Fibroblast of upper back skin (primary cell): ENCODE results near the gene CYP2E1.
"Not testable (repeated sequence)": the region's sequence is repeated elsewhere in the genome, so short reads cannot be mapped to it uniquely, and the experiment has no call there.

Source experiments
- DNase-seq: peaks from one replicate; pipeline ENCODE4 v3.0.0-alpha.2; 2013

Gene CYP2E1

GRCh38 chr10:133526957-133527588, at the start of gene CYP2E1:
Gene CYP2E1 (plus strand): TSS chr10:133527363. CDS start chr10:133527396, 33 bp downstream.
- DNase-seq, result no peak

- no peak for DNase-seq
Observed at GRCh38 chr10:133481086-133481643, 46.0 kb upstream of the CYP2E1 start.

- DNase-seq, result no peak
Observed at GRCh38 chr10:133481657-133482056, 45.5 kb upstream of the CYP2E1 start.

GRCh38 chr10:133484818-133485217, 42.3 kb upstream of the CYP2E1 start:
- no peak for DNase-seq

- no peak for DNase-seq
Observed at GRCh38 chr10:133487085-133487484, 40.1 kb upstream of the CYP2E1 start.

- no peak for DNase-seq
Observed at GRCh38 chr10:133488354-133488753, 38.8 kb upstream of the CYP2E1 start.

GRCh38 chr10:133489816-133490588, 37.2 kb upstream of the CYP2E1 start:
- DNase-seq, result no peak

GRCh38 chr10:133493562-133493961, 33.6 kb upstream of the CYP2E1 start:
- DNase-seq, result not testable (repeated sequence)

GRCh38 chr10:133497363-133497762, 29.8 kb upstream of the CYP2E1 start:
- not testable (repeated sequence) for DNase-seq

- DNase-seq, result not testable (repeated sequence)
Observed at GRCh38 chr10:133499176-133499575, 28.0 kb upstream of the CYP2E1 start.

GRCh38 chr10:133500897-133501296, 26.3 kb upstream of the CYP2E1 start:
- DNase-seq, result not testable (repeated sequence)

- DNase-seq, result no peak
Observed at GRCh38 chr10:133509700-133510099, 17.5 kb upstream of the CYP2E1 start.

- DNase-seq, result no peak
Observed at GRCh38 chr10:133511408-133511807, 15.8 kb upstream of the CYP2E1 start.

- no peak for DNase-seq
Observed at GRCh38 chr10:133511907-133512528, 15.1 kb upstream of the CYP2E1 start.

GRCh38 chr10:133515471-133515870, 11.7 kb upstream of the CYP2E1 start:
- DNase-seq, result no peak

- no peak for DNase-seq
Observed at GRCh38 chr10:133516057-133516456, 11.1 kb upstream of the CYP2E1 start.

GRCh38 chr10:133518517-133518916, 8.6 kb upstream of the CYP2E1 start:
- not testable (repeated sequence) for DNase-seq

- peak; percentile 53 for DNase-seq
Observed at GRCh38 chr10:133520193-133520738, 6.9 kb upstream of the CYP2E1 start.

GRCh38 chr10:133523631-133524203, 3.4 kb upstream of the CYP2E1 start:
- DNase-seq, result no peak

GRCh38 chr10:133525444-133525843, 1.7 kb upstream of the CYP2E1 start:
- no peak for DNase-seq

GRCh38 chr10:133527771-133528271, 658 bp downstream of the CYP2E1 start:
- DNase-seq, result no peak

GRCh38 chr10:133528296-133528844, 1.2 kb downstream of the CYP2E1 start:
- DNase-seq, result no peak
